NB4 (cell line): ENCODE data around the gene CCDC68.

Experiments
- CTCF ChIP-seq: IDR thresholded peaks from one replicate; pipeline ENCODE4 v1.5.1; 2012; ENCODE audit warnings: low read depth, low read length
- MYC ChIP-seq: IDR thresholded peaks from 2 replicates; pipeline ENCODE4 v1.6.1; 2011; ENCODE audit warnings: low read depth, low read length
- POLR2A ChIP-seq: IDR thresholded peaks from 2 replicates; pipeline ENCODE4 v1.6.1; 2011; ENCODE audit warnings: mild to moderate bottlenecking; ENCODE audit not compliant: insufficient read length; ENCODE audit errors: extremely low read depth

- TF ChIP-seq CTCF = no peak
- no peak for TF ChIP-seq POLR2A
- TF ChIP-seq MYC = no peak
Measured at GRCh38 chr18:54905629-54906028, 53.6 kb downstream of the CCDC68 start.
